ENCODE data around the gene SLC25A18.
"Not testable (repeated sequence)": the region's sequence is repeated elsewhere in the genome, so short reads cannot be mapped to it uniquely, and the experiment has no call there.

Gene SLC25A18

GRCh38 chr22:17566016-17566687, 2.9 kb downstream of the SLC25A18 start:
- DNase-seq; in situ Hi-C loops (cut with MboI; ENCODE audit: low pct_unique_long_range_greater_than_20kb, low sequenced_read_pairs): not testable (repeated sequence)

- in situ Hi-C loops (cut with MboI; ENCODE audit: low pct_unique_long_range_greater_than_20kb, low sequenced_read_pairs): no loop called here
- DNase-seq: no peak
Observed at GRCh38 chr22:17566776-17567175, 3.5 kb downstream of the SLC25A18 start.

- in situ Hi-C loops (cut with MboI; ENCODE audit: low pct_unique_long_range_greater_than_20kb, low sequenced_read_pairs): no loop called here
- no peak for DNase-seq
Observed at GRCh38 chr22:17569971-17570511, 6.7 kb downstream of the SLC25A18 start.

GRCh38 chr22:17570851-17571631, 7.7 kb downstream of the SLC25A18 start:
- DNase-seq: no peak
- in situ Hi-C loops (cut with MboI; ENCODE audit: low pct_unique_long_range_greater_than_20kb, low sequenced_read_pairs): no loop called here

- in situ Hi-C loops (cut with MboI; ENCODE audit: low pct_unique_long_range_greater_than_20kb, low sequenced_read_pairs): no loop called here
- DNase-seq: no peak
Observed at GRCh38 chr22:17575151-17575550, 11.9 kb downstream of the SLC25A18 start.

GRCh38 chr22:17575681-17576080, 12.4 kb downstream of the SLC25A18 start:
- no peak for DNase-seq
- in situ Hi-C loops (cut with MboI; ENCODE audit: low pct_unique_long_range_greater_than_20kb, low sequenced_read_pairs): no loop called here

- no peak for DNase-seq
- in situ Hi-C loops (cut with MboI; ENCODE audit: low pct_unique_long_range_greater_than_20kb, low sequenced_read_pairs): no loop called here
Observed at GRCh38 chr22:17576470-17576869, 13.2 kb downstream of the SLC25A18 start.

GRCh38 chr22:17578136-17578754, 14.9 kb downstream of the SLC25A18 start:
- DNase-seq: no peak
- in situ Hi-C loops (cut with MboI; ENCODE audit: low pct_unique_long_range_greater_than_20kb, low sequenced_read_pairs): no loop called here

- no peak for DNase-seq
Observed at GRCh38 chr22:17579535-17579981, 16.3 kb downstream of the SLC25A18 start.

GRCh38 chr22:17580441-17581031, 17.2 kb downstream of the SLC25A18 start:
- in situ Hi-C loops (cut with MboI; ENCODE audit: low pct_unique_long_range_greater_than_20kb, low sequenced_read_pairs): no loop called here
- DNase-seq: no peak

More at GRCh38 chr22:17579535-17579981, 16.3 kb downstream of the SLC25A18 start:
- in situ Hi-C loops (cut with MboI; ENCODE audit: low pct_unique_long_range_greater_than_20kb, low sequenced_read_pairs): no loop called here

GRCh38 chr22:17581056-17581455, 17.8 kb downstream of the SLC25A18 start:
- in situ Hi-C loops (cut with MboI; ENCODE audit: low pct_unique_long_range_greater_than_20kb, low sequenced_read_pairs): no loop called here
- no peak for DNase-seq

- DNase-seq: no peak
- in situ Hi-C loops (cut with MboI; ENCODE audit: low pct_unique_long_range_greater_than_20kb, low sequenced_read_pairs): no loop called here
Observed at GRCh38 chr22:17581631-17582030, 18.3 kb downstream of the SLC25A18 start.

GRCh38 chr22:17583151-17583550, 19.9 kb downstream of the SLC25A18 start:
- in situ Hi-C loops (cut with MboI; ENCODE audit: low pct_unique_long_range_greater_than_20kb, low sequenced_read_pairs): no loop called here
- DNase-seq: no peak

GRCh38 chr22:17586831-17587440, 23.6 kb downstream of the SLC25A18 start:
- in situ Hi-C loops (cut with MboI; ENCODE audit: low pct_unique_long_range_greater_than_20kb, low sequenced_read_pairs): no loop called here
- no peak for DNase-seq

- in situ Hi-C loops (cut with MboI; ENCODE audit: low pct_unique_long_range_greater_than_20kb, low sequenced_read_pairs): no loop called here
- no peak for DNase-seq
Observed at GRCh38 chr22:17587629-17588028, 24.3 kb downstream of the SLC25A18 start.

GRCh38 chr22:17588606-17589005, 25.3 kb downstream of the SLC25A18 start:
- no peak for DNase-seq
- in situ Hi-C loops (cut with MboI; ENCODE audit: low pct_unique_long_range_greater_than_20kb, low sequenced_read_pairs): no loop called here

GRCh38 chr22:17589810-17590375, 26.6 kb downstream of the SLC25A18 start:
- in situ Hi-C loops (cut with MboI; ENCODE audit: low pct_unique_long_range_greater_than_20kb, low sequenced_read_pairs): no loop called here
- no peak for DNase-seq

- DNase-seq: no peak
- in situ Hi-C loops (cut with MboI; ENCODE audit: low pct_unique_long_range_greater_than_20kb, low sequenced_read_pairs): no loop called here
Observed at GRCh38 chr22:17590586-17590985, 27.3 kb downstream of the SLC25A18 start.

- no peak for DNase-seq
- in situ Hi-C loops (cut with MboI; ENCODE audit: low pct_unique_long_range_greater_than_20kb, low sequenced_read_pairs): no loop called here
Observed at GRCh38 chr22:17592201-17592600, 28.9 kb downstream of the SLC25A18 start.

All from KBM-7 (cell line).